K562 (cell line): ENCODE results near the gene DPP8. TPM values are rescaled to one million over a fixed set of nuclear protein-coding genes. Genes with fewer than 3 reads are reported as not detected.

Experiments used
- CBFA2T2 ChIP-seq: fragments of 450-650 bp; conservative IDR thresholded peaks from 2 replicates; pipeline ENCODE4 v1.6.1; 2017; ENCODE audit warnings: mild to moderate bottlenecking
- CBFB ChIP-seq: sonication (generic); formaldehyde crosslinking; IDR thresholded peaks from 2 replicates; pipeline ENCODE4 v1.4.0; 2020; ENCODE audit warnings: mild to moderate bottlenecking, missing genetic modification reagents
- CEBPB ChIP-seq: fragments of 450-650 bp; IDR thresholded peaks from 2 replicates; pipeline ENCODE4 v1.6.1; 2016; ENCODE audit warnings: missing genetic modification characterization, missing compliant biosample characterization
- CREB1 ChIP-seq, 2 experiments: sonication (generic) in 1 of 2; formaldehyde crosslinking in 1 of 2; IDR thresholded peaks; 2 replicates each; pipeline versions ENCODE4 v1.6.1 to v1.8.0; 2012 to 2022; ENCODE audit warnings: inconsistent platforms in 1 of 2, mild to moderate bottlenecking in 1 of 2, missing genetic modification reagents in 1 of 2, moderate library complexity in 1 of 2
- E2F3 ChIP-seq: fragments of 250-450 bp; sonication (Bioruptor Pico); IDR thresholded peaks from 2 replicates; pipeline ENCODE4 v1.4.0; 2020; ENCODE audit warnings: mild to moderate bottlenecking
- E2F6 ChIP-seq, 2 experiments: IDR thresholded peaks; 2 replicates each; pipeline ENCODE4 v1.6.1; 2011; ENCODE audit warnings: borderline replicate concordance in 1 of 2, control low read depth in 1 of 2, low read depth in 1 of 2, low read length in 1 of 2, mild to moderate bottlenecking in 1 of 2, mixed read lengths in 1 of 2, moderate library complexity in 1 of 2; ENCODE audit not compliant: insufficient read depth in 1 of 2, insufficient read length in 1 of 2, poor library complexity in 1 of 2, severe bottlenecking in 1 of 2; ENCODE audit errors: extremely low read depth in 1 of 2
- HDAC1 ChIP-seq, 2 experiments: fragments of 450-650 bp; IDR thresholded peaks; 2 replicates each; pipeline ENCODE4 v1.6.1; 2016 to 2017; ENCODE audit warnings: inconsistent platforms in 1 of 2, mild to moderate bottlenecking in 1 of 2, moderate library complexity in 1 of 2
- HMG20A ChIP-seq: fragments of 450-650 bp; formaldehyde crosslinking; conservative IDR thresholded peaks from 2 replicates; pipeline ENCODE4 v1.4.0; 2020; ENCODE audit warnings: mild to moderate bottlenecking, mixed read lengths
- HNRNPL ChIP-seq: fragments of 200-400 bp; formaldehyde crosslinking; IDR thresholded peaks from 2 replicates; pipeline ENCODE4 v1.6.1; 2017; ENCODE audit warnings: low read depth, mild to moderate bottlenecking, low read length
- LARP7 ChIP-seq: fragments of 450-650 bp; IDR thresholded peaks from 2 replicates; pipeline ENCODE4 v1.6.1; 2016
- MEF2A ChIP-seq: IDR thresholded peaks from 2 replicates; pipeline ENCODE4 v1.6.1; 2011; ENCODE audit warnings: low read depth, mild to moderate bottlenecking, low read length, moderate library complexity; ENCODE audit not compliant: control insufficient read depth
- NCOA2 ChIP-seq, 2 experiments: fragments of 450-650 bp; IDR thresholded peaks; 2 replicates each; pipeline ENCODE4 v1.6.1; 2018; ENCODE audit warnings: mild to moderate bottlenecking in 2 of 2, moderate library complexity in 1 of 2; ENCODE audit not compliant: partially characterized antibody in 2 of 2
- NFE2L1 ChIP-seq: fragments of 450-650 bp; IDR thresholded peaks from 2 replicates; pipeline ENCODE4 v1.6.1; 2016; ENCODE audit warnings: missing genetic modification characterization, low read depth, mild to moderate bottlenecking, missing compliant biosample characterization, moderate library complexity, borderline replicate concordance
- PHF8 ChIP-seq: fragments of 200-600 bp; sonication (generic); IDR thresholded peaks from 2 replicates; pipeline ENCODE4 v1.6.1; 2012; ENCODE audit warnings: mixed run types, mild to moderate bottlenecking, inconsistent platforms, low read length, moderate library complexity, borderline replicate concordance
- POLR2AphosphoS2 ChIP-seq: IDR thresholded peaks from 2 replicates; pipeline ENCODE4 v1.6.1; 2012; ENCODE audit warnings: low read length, improper control_type of control experiment
- SMAD4 ChIP-seq: fragments of 250-450 bp; sonication (Bioruptor Pico); conservative IDR thresholded peaks from 2 replicates; pipeline ENCODE4 v1.8.0; 2021; ENCODE audit warnings: inconsistent platforms, mild to moderate bottlenecking, moderate library complexity
- SMC3 ChIP-seq: conservative IDR thresholded peaks from 2 replicates; pipeline ENCODE4 v1.6.1; 2011; ENCODE audit warnings: low read depth, low read length, improper control_type of control experiment; ENCODE audit not compliant: insufficient read depth
- SUPT5H ChIP-seq: fragments of 450-650 bp; IDR thresholded peaks from 2 replicates; pipeline ENCODE4 v1.6.1; 2016
- TCF7L2 ChIP-seq: fragments of 150-350 bp; IDR thresholded peaks from 2 replicates; pipeline ENCODE4 v1.6.1; 2016; ENCODE audit warnings: low read depth, mild to moderate bottlenecking, low read length, moderate library complexity
- TRIM24 ChIP-seq, 2 experiments: fragments of 450-650 bp; IDR thresholded peaks; 2 replicates each; pipeline ENCODE4 v1.6.1; 2016
- ZFP36 ChIP-seq: fragments of 150-350 bp; IDR thresholded peaks from 2 replicates; pipeline ENCODE4 v1.6.1; 2018; ENCODE audit warnings: low read length, low read depth; ENCODE audit not compliant: partially characterized antibody
- ZNF124 ChIP-seq: sonication (generic); formaldehyde crosslinking; IDR thresholded peaks from 2 replicates; pipeline ENCODE4 v1.8.1; 2022; ENCODE audit warnings: missing genetic modification reagents
- ZNF592 ChIP-seq: fragments of 450-650 bp; IDR thresholded peaks from 2 replicates; pipeline ENCODE4 v1.6.1; 2017; ENCODE audit warnings: antibody characterized with exemption, mild to moderate bottlenecking
- ZSCAN29 ChIP-seq: fragments of 450-650 bp; IDR thresholded peaks from 2 replicates; pipeline ENCODE4 v1.6.1; 2017
- polyA plus RNA-seq, 8 experiments: library from polyadenylated mRNA; depleted of rRNA in 4 of 8; stranded (reverse) in 5 of 8; unstranded in 3 of 8; fragments of >200 nt; fragmentation: Nextera tagmentation in 2 of 8; fragmentation: Illumina TruSeq in 1 of 8; extraction: Ambion mirVana in 2 of 8; extraction: Trizol in 1 of 8; gene quantifications; 2 replicates each; pipeline versions ENCODE4 v1.2.1 to v1.2.3, GENCODE V29; 2011 to 2014; ENCODE audit warnings: inconsistent platforms in 1 of 8, missing spikeins in 1 of 8
- total RNA-seq, 7 experiments: library from RNA; depleted of rRNA in 6 of 7; stranded (reverse); fragments of >200 nt in 6 of 7; fragmentation: Illumina TruSeq in 2 of 7; extraction: Trizol in 2 of 7; gene quantifications; 2 replicates each; pipeline versions ENCODE4 v1.2.1 to v1.2.3, GENCODE V29; 2011 to 2021; ENCODE audit warnings: low replicate concordance in 1 of 7

DPP8 gene
- total and polyA plus RNA-seq, 9 of the 15 experiments (the other 6 are each of a cell fraction or from before 2014, with no cell fraction given): 5.5 to 36.7 (median 20.7) TPM

GRCh38 chr15:65516997-65517865 lies at the start of gene DPP8 (continued):
- TF ChIP-seq HMG20A (CRISPR knock-in tag): no peak
- peak in 1 of 2 experiments; percentile 47; a peak in 1 of 4 replicates for TF ChIP-seq TRIM24 (IDR thresholded peaks at IDR 0.05)
- TF ChIP-seq E2F6 (IDR thresholded peaks at IDR 0.05; ENCODE audit: borderline replicate concordance in 1 of 2, extremely low read depth in 1 of 2, insufficient read depth in 1 of 2, insufficient read length in 1 of 2, low read depth in 1 of 2, low read length in 1 of 2, poor library complexity in 1 of 2, severe bottlenecking in 1 of 2): peak in 1 of 2 experiments; percentile 43
- peak; percentile 37; the same call in 1 of the 2 replicates for TF ChIP-seq CREB1 (IDR thresholded peaks at IDR 0.05)
- peak; percentile 78 for TF ChIP-seq CREB1 (CRISPR knock-in tag; IDR thresholded peaks at IDR 0.05)
- TF ChIP-seq ZSCAN29: no peak; the same call in none of the 2 replicates
- TF ChIP-seq CEBPB (tag): no peak
- no peak for TF ChIP-seq E2F3 (CRISPR knock-in tag)
- TF ChIP-seq HDAC1 (IDR thresholded peaks at IDR 0.05): peak in 1 of 2 experiments; percentile 92; a peak in 2 of 4 replicates
- TF ChIP-seq HNRNPL: peak; percentile 84; the same call in 1 of the 2 replicates
- TF ChIP-seq CBFA2T2: no peak
- TF ChIP-seq NCOA2 (IDR thresholded peaks at IDR 0.05; ENCODE audit: partially characterized antibody in 2 of 2): no peak
- peak; percentile 94 for TF ChIP-seq PHF8
- peak; percentile 42; the same call in 1 of the 2 replicates for TF ChIP-seq ZNF592
- no peak for TF ChIP-seq ZNF124 (CRISPR knock-in tag)
- 0 out of 2 replicates have a peak, but pooled peaks have one; percentile 30 for TF ChIP-seq SMC3
- no peak for TF ChIP-seq MEF2A
- TF ChIP-seq SUPT5H: peak; percentile 95
- peak; percentile 64 for TF ChIP-seq SMAD4 (CRISPR knock-in tag)
- TF ChIP-seq LARP7: no peak
- TF ChIP-seq ZFP36: peak; percentile 29
- TF ChIP-seq POLR2AphosphoS2: peak; percentile 48; the same call in 1 of the 2 replicates
- TF ChIP-seq NFE2L1 (tag): no peak
- TF ChIP-seq CBFB (CRISPR knock-in tag): peak; percentile 97
- 0 out of 2 replicates have a peak, but pooled peaks have one; percentile 24 for TF ChIP-seq TCF7L2
